HG02610 (cell line): ENCODE results near the gene AGRP.

Experiments used
- ATAC-seq: cut with Tn5 transposase; IDR thresholded peaks from one replicate; pipeline ENCODE4 v1.9.1; 2021; ENCODE audit warnings: mild to moderate bottlenecking, moderate library complexity; ENCODE audit not compliant: unreplicated experiment

AGRP gene

GRCh38 chr16:67445913-67446907, 37.1 kb downstream of the AGRP start:
- ATAC-seq: no peak

DNA sequence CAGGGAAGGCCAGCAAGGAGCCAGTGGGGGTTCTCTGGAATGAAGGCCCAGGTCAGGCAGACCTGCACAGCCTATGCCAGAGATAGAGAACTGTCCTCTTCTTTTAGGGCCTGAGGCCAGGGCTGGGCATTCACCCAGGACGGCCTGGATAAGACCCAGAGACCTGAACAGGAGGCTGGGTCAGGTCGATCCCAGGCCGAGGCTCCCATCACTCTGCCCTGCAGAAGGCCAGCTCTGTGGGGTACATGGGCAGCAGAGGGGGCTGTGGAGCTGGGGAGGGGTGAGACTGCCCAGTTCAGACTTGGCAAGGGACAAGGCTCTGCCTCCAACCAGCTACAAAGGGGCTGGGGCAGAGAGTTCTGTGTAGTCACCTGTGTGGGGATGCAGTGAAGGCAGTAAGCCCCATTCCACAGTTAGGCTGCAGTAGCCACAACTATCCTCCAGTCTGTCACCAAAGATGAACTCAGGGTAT, 37.9 kb downstream of the AGRP start:
- no peak for ATAC-seq

DNA sequence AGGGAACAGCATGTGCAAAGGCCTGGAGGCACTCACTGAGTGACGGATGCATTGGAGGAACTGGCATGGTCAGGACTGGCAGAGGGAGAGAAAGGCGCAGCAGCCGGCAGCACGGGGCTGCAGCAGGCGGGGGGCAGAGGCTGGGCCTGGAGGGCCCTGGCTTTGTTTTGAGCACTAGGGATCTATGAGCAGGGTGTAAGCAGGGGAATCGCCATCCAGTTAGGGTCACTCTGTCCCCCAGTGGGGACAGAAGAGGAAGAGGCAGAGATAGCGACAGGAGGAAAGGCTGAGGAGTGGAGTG, 38.3 kb downstream of the AGRP start:
- ATAC-seq: no peak

DNA sequence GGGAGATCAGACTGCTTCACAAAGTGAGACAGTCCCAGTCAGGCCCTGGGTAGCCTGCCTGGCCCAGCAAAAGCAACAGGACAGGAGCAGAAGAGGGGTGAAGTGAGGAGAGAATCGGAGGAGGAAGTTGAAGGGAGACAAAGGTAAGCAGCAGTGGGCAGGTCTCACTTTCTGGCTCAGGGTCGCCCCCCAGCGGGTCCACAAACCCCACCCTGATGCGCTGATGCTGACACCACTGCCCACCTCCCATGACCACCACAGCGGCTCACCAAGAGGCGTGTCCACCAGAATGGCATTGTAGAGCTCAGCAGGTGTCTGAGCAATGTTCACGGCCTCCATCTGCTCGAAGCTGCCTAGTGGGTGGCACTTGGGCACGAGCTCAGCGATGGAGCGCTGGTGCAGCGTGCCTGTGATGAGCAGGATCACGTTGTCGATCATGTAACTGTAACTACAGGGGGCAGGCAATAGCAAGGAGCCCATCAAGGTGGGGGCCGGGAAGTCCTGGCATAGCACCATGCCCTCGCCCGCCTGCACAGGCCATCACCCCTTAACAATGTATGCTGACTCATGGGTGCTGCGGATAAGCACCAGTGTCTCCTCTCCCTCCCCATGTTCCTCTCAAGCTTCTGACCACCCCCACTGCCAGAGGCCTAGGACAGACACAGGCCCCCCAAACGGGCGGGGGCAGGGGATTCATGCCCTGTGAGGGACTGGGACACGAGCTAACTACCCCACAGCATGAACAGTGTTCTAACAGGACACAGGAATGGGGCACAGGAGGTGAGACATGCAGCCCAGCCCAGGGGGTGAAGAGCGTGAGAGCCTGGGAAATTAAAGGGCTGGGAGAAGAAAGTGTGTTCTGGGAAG, 38.9 kb downstream of the AGRP start:
- ATAC-seq: no peak

GRCh38 chr16:67443265-67443664, 40.1 kb downstream of the AGRP start:
- no peak for ATAC-seq

DNA sequence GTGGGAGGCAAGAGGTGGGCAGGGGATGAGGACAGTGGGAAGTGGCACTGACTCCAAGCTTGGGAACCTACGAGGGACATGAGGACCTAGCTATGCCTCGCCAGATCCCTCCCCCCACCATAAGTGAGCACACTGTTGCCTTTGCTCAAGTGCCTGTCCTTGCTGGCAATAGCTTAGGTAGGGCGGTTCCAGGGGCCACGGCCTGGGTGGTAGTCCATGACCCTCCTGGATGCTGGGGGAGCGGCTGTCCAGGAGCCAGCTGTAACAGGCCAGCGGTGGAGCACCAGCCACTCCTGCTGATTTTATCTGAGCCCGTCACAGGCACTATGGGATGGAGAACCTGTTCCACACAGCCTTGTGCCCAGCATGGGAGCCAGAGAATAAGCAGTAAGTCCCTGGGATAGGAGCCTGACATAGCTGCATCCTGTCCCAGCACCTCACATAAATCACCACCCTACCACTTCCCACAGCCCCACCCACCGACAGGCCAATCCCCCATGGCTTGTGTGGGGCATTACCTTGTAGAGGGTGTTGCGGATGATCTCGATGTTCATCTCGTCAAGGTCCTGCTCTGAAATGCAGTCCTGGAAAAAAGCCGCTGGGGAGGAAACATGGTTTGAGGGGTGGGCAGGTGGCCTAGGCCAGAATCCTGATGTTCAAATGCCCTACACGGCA, 40.6 kb downstream of the AGRP start:
- no peak for ATAC-seq

DNA sequence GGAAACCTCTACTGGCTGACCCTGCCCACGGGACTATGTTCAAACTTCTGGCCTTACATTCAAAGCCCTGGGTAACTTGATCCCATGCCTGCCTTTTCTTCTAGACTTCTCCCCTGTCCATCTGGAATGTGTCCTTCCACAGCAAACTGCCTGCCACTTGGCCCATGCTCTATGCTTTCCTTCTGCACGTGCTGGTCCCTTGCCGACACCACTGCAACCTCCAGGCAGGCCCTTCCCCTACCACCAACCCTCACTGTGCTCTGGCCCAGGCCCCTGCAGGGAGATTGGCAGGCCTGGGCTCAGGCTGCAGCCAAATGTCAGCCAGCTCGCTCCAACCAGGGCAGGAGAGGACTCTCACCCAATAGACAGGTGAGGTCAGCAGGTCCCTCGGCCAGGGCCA, 41.4 kb downstream of the AGRP start:
- ATAC-seq: no peak

GRCh38 chr16:67441271-67441753, 42.0 kb downstream of the AGRP start:
- ATAC-seq: no peak

GRCh38 chr16:67438824-67439393, 44.4 kb downstream of the AGRP start:
- no peak for ATAC-seq

DNA sequence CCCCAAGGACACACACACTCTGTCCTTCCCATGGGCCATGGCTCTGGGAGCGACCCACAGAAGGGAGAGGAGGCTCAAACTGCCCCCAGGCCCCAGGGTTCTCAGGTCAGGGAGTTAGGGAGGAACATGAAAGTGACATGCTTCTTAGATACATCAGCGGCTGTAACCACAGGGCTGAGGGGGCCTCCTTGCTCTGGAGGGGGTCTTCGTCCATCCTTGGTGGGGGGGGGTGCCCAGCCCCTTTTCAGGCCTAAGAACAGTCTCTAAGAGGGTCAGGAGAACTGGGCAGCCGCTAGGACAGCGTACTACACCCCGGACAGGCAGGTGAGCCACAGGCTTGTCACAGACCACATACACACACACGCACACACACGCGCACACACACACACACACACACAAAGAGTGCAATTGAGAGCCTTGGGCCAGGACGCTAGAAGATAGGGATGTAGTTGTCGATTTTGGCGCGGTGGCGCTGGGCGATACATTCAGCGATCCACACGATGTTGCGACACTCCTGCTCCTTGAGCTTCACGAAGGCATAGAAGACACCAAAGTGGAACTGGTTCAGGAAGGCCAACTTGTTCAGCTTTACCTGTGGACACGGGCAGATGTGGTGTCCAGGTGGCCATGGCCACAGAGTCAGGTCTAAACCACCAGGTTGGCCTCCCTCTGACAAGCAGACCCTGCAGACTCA, 45.1 kb downstream of the AGRP start:
- ATAC-seq: no peak

GRCh38 chr16:67437513-67437912, 45.8 kb downstream of the AGRP start:
- peak; percentile 32 for ATAC-seq

GRCh38 chr16:67436640-67437193, 46.6 kb downstream of the AGRP start:
- no peak for ATAC-seq

- ATAC-seq: no peak
Observed at GRCh38 chr16:67435758-67436164, 47.6 kb downstream of the AGRP start.

DNA sequence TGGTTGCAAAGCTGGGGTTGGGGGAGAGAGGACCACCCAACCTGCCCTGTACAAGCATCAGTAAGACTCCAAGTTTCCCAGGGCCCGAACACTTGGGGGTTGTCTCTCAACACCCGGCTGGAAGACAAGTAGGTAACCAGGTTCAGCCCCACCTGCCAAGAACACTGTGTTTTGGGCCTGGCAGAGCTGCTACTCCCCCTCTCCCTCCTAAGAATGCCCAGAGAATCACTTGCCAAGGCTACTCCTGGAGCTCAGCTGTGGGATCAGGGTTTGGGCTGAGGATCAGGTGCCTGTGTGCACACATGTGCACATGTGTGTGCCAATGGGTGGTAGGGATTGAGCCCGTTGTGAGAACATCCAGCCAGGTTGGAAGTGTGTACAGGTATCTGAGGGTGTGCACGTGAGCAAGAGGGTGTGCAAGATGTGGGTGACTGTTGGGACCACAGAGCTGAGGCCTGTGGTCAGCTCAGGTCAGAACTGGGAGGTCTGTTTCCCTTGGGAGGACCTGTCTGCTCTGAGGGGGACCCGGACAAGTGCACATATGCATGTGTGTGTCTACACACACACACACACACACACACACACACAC, 50.1 kb downstream of the AGRP start:
- ATAC-seq: no peak
